Measurements from ENCODE around the gene AMFR. TPM values are rescaled to one million over a fixed set of nuclear protein-coding genes. Genes with fewer than 3 reads are reported as not detected.

AMFR gene
- total and polyA plus RNA-seq, 4 donors: 43.3 to 309 (median 98.4) TPM

DNA sequence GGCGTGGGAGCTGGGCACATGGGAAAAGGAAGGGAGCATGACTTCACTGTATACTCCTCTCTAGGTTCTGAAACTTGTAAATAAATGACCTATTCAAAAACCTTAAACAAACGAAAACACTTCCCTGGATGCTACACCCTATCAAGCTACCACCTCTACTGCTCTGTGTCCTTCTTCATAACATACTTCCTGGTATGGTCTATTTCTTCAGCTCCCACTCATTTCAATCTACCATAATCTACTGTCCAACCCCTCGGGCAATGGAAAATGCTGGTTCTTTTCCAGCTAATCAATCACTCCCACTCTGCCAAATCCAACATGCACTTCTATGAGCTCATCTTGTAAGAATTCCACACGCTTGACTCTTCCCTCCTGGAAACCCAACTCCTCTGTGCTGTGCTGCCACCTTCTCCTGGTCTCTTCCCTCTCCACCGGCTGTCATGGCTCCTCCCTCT, 42.4 kb downstream of the AMFR start:
- no peak for TF ChIP-seq ZBTB33 (IDR thresholded peaks at IDR 0.05)
- TF ChIP-seq EGR1 (IDR thresholded peaks at IDR 0.05; ENCODE audit: low read depth in 2 of 2): no peak
- no peak for TF ChIP-seq SP1 (IDR thresholded peaks at IDR 0.05)
- TF ChIP-seq JUND (IDR thresholded peaks at IDR 0.05): peak; percentile 32 to 41
- TF ChIP-seq FOXA1 (IDR thresholded peaks at IDR 0.05): no peak
- no peak for TF ChIP-seq RXRA (IDR thresholded peaks at IDR 0.05)
- H3K9me3 ChIP-seq (ENCODE audit: control insufficient read depth in 4 of 4, low read length in 3 of 4): peaks cover 0 to 1% (median 0%) of the 10 kb centered on the region in 4 donors
- H3K4me3 ChIP-seq (ENCODE audit: low read depth in 1 of 3, low read length in 3 of 3): no peak overlapping the region
- 37% methylated on average over 5 of the region's 5 CpGs for whole genome bisulfite sequencing
- peaks cover 10 to 32% (median 26%) of the 10 kb centered on the region in 4 donors for H3K4me1 ChIP-seq (ENCODE audit: control insufficient read depth in 4 of 4, insufficient read depth in 4 of 4, low read length in 3 of 4)
- DNase-seq (ENCODE audit: low spot score): no peak
- H3K27ac ChIP-seq (ENCODE audit: low read depth in 1 of 2, low read length in 2 of 2): peak overlapping the region; percentile 80 to 82
- no peak overlapping the region for H3K9ac ChIP-seq (ENCODE audit: low read depth in 1 of 2, low read length in 2 of 2)
- peaks cover 3 to 25% (median 12%) of the 10 kb centered on the region in 4 donors for H3K36me3 ChIP-seq (ENCODE audit: control insufficient read depth in 4 of 4, insufficient read depth in 3 of 4, low read depth in 1 of 4, low read length in 3 of 4)
- no peaks in the 10 kb centered on the region for H3K27me3 ChIP-seq (ENCODE audit: control insufficient read depth in 4 of 4, insufficient read depth in 4 of 4, low read length in 3 of 4)

- Histone ChIP-seq H3K4me3 (ENCODE audit: low read depth in 1 of 3, low read length in 3 of 3) (no peak overlapping the region), H3K27ac (ENCODE audit: low read depth in 1 of 2, low read length in 2 of 2) (peak overlapping the region; percentile 80 to 82), H3K4me1 (ENCODE audit: control insufficient read depth in 4 of 4, insufficient read depth in 4 of 4, low read length in 3 of 4) (peaks cover 10 to 32% (median 26%) of the 10 kb centered on the region in 4 donors), H3K9ac (ENCODE audit: low read depth in 1 of 2, low read length in 2 of 2) (no peak overlapping the region), H3K9me3 (ENCODE audit: control insufficient read depth in 4 of 4, low read length in 3 of 4) (peaks cover 0 to 1% (median 0%) of the 10 kb centered on the region in 4 donors), H3K27me3 (ENCODE audit: control insufficient read depth in 4 of 4, insufficient read depth in 4 of 4, low read length in 3 of 4) (no peaks in the 10 kb centered on the region), H3K36me3 (ENCODE audit: control insufficient read depth in 4 of 4, insufficient read depth in 3 of 4, low read depth in 1 of 4, low read length in 3 of 4) (peaks cover 3 to 20% (median 8%) of the 10 kb centered on the region in 4 donors)
- no peak for TF ChIP-seq FOXA1 (IDR thresholded peaks at IDR 0.05)
- TF ChIP-seq HNF4A (conservative IDR thresholded peaks at IDR 0.05): peak; percentile 89 to 90
- TF ChIP-seq CTCF (IDR thresholded peaks at IDR 0.05; ENCODE audit: low read depth, low read length, missing input control): no peak
- TF ChIP-seq YY1 (IDR thresholded peaks at IDR 0.05): peak; percentile 60
- peak; percentile 61 for TF ChIP-seq HNF4G (IDR thresholded peaks at IDR 0.05)
- TF ChIP-seq FOXA2 (IDR thresholded peaks at IDR 0.05): peak; percentile 6
- TF ChIP-seq, protein P1, sequence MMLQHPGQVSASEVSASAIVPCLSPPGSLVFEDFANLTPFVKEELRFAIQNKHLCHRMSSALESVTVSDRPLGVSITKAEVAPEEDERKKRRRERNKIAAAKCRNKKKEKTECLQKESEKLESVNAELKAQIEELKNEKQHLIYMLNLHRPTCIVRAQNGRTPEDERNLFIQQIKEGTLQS (IDR thresholded peaks at IDR 0.05): no peak
- TF ChIP-seq, protein P2, sequence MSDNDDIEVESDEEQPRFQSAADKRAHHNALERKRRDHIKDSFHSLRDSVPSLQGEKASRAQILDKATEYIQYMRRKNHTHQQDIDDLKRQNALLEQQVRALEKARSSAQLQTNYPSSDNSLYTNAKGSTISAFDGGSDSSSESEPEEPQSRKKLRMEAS (IDR thresholded peaks at IDR 0.05): peak; percentile 64
- TF ChIP-seq RXRA (IDR thresholded peaks at IDR 0.05): peak; percentile 35 to 78
- no peak for TF ChIP-seq GABPA (IDR thresholded peaks at IDR 0.05 in 1 of 2, conservative IDR thresholded peaks at IDR 0.05 in 1 of 2)
- no peak for TF ChIP-seq NR2F2 (IDR thresholded peaks at IDR 0.05)
- TF ChIP-seq RAD21 (IDR thresholded peaks at IDR 0.05): peak in 1 of 2 donors; percentile 42
- TF ChIP-seq, protein P3, sequence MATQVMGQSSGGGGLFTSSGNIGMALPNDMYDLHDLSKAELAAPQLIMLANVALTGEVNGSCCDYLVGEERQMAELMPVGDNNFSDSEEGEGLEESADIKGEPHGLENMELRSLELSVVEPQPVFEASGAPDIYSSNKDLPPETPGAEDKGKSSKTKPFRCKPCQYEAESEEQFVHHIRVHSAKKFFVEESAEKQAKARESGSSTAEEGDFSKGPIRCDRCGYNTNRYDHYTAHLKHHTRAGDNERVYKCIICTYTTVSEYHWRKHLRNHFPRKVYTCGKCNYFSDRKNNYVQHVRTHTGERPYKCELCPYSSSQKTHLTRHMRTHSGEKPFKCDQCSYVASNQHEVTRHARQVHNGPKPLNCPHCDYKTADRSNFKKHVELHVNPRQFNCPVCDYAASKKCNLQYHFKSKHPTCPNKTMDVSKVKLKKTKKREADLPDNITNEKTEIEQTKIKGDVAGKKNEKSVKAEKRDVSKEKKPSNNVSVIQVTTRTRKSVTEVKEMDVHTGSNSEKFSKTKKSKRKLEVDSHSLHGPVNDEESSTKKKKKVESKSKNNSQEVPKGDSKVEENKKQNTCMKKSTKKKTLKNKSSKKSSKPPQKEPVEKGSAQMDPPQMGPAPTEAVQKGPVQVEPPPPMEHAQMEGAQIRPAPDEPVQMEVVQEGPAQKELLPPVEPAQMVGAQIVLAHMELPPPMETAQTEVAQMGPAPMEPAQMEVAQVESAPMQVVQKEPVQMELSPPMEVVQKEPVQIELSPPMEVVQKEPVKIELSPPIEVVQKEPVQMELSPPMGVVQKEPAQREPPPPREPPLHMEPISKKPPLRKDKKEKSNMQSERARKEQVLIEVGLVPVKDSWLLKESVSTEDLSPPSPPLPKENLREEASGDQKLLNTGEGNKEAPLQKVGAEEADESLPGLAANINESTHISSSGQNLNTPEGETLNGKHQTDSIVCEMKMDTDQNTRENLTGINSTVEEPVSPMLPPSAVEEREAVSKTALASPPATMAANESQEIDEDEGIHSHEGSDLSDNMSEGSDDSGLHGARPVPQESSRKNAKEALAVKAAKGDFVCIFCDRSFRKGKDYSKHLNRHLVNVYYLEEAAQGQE (IDR thresholded peaks at IDR 0.05): peak; percentile 52
- TF ChIP-seq TAF1 (conservative IDR thresholded peaks at IDR 0.05): no peak
- TF ChIP-seq JUND (IDR thresholded peaks at IDR 0.05): no peak
- peak; percentile 60 for TF ChIP-seq ZBTB33 (IDR thresholded peaks at IDR 0.05)
- peak; percentile 48 for TF ChIP-seq SP1 (IDR thresholded peaks at IDR 0.05)
- no peak for TF ChIP-seq EGR1 (IDR thresholded peaks at IDR 0.05; ENCODE audit: low read depth in 2 of 2)
- DNase-seq (ENCODE audit: low spot score): no peak
- WGBS: 42% methylated on average over 4 of the region's 4 CpGs
These were observed 42.9 kb downstream of the AMFR start for GRCh38 chr16:56382459-56382858.

Measured in liver (tissue), 9 donors.